ENCODE results near the gene NRXN3.

DNA sequence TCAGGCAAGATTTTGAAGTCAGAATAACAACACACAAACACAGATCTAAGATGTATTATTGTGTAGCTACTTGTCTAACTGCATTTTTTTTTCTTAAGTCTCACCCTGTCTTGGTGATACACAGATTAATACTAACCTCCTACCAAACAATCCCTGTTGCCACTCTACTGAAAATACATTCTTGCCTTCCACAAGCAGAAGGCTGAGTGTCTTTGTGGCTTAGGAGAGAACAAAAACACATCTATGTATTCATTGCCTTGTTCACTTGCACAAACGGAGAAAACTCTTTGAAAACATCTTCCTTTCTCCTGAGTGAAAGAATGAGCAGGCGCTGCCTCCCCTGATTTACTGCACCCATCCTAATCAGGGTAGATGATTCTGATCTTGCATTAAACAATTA, 1398.9 kb downstream of the NRXN3 start:
- TF ChIP-seq CTCF (IDR thresholded peaks at IDR 0.05) (no peak), POLR2AphosphoS5 (IDR thresholded peaks at IDR 0.05; ENCODE audit: low read depth, low read length) (no peak), MAX (IDR thresholded peaks at IDR 0.05; ENCODE audit: low read depth) (no peak), NFIC (IDR thresholded peaks at IDR 0.05; ENCODE audit: borderline replicate concordance) (no peak), RAD21 (IDR thresholded peaks at IDR 0.05; ENCODE audit: low read length) (no peak), TEAD4 (IDR thresholded peaks at IDR 0.05; ENCODE audit: borderline replicate concordance, insufficient read depth) (no peak), MXI1 (IDR thresholded peaks at IDR 0.05; ENCODE audit: low read depth, low read length) (no peak)
- TF ChIP-seq, protein P1, sequence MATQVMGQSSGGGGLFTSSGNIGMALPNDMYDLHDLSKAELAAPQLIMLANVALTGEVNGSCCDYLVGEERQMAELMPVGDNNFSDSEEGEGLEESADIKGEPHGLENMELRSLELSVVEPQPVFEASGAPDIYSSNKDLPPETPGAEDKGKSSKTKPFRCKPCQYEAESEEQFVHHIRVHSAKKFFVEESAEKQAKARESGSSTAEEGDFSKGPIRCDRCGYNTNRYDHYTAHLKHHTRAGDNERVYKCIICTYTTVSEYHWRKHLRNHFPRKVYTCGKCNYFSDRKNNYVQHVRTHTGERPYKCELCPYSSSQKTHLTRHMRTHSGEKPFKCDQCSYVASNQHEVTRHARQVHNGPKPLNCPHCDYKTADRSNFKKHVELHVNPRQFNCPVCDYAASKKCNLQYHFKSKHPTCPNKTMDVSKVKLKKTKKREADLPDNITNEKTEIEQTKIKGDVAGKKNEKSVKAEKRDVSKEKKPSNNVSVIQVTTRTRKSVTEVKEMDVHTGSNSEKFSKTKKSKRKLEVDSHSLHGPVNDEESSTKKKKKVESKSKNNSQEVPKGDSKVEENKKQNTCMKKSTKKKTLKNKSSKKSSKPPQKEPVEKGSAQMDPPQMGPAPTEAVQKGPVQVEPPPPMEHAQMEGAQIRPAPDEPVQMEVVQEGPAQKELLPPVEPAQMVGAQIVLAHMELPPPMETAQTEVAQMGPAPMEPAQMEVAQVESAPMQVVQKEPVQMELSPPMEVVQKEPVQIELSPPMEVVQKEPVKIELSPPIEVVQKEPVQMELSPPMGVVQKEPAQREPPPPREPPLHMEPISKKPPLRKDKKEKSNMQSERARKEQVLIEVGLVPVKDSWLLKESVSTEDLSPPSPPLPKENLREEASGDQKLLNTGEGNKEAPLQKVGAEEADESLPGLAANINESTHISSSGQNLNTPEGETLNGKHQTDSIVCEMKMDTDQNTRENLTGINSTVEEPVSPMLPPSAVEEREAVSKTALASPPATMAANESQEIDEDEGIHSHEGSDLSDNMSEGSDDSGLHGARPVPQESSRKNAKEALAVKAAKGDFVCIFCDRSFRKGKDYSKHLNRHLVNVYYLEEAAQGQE (IDR thresholded peaks at IDR 0.05; ENCODE audit: low read depth, low read length) = no peak

All from SK-N-SH (cell line).